Measurements from ENCODE around the gene RNF166. TPM values are rescaled to one million over a fixed set of nuclear protein-coding genes. Genes with fewer than 3 reads are reported as not detected.

The RNF166 gene
- total RNA-seq, 1 experiment from 2014 or later: 26.5 TPM

GRCh38 chr16:88692861-88693260, 13.3 kb downstream of the RNF166 start:
- Histone ChIP-seq H4K20me1 (ENCODE audit: control insufficient read depth, insufficient read depth, insufficient read length) (no peaks in the 10 kb centered on the region), H2BK5ac (ENCODE audit: insufficient read length, low read length) (no peak overlapping the region), H3K4me2 (ENCODE audit: insufficient read depth, insufficient read length, low read length) (no peak overlapping the region), H4K8ac (replicated peaks; ENCODE audit: insufficient read length, low read depth, low read length) (no peak overlapping the region), H3K23me2 (ENCODE audit: insufficient read length, low read depth, low read length, poor library complexity, severe bottlenecking) (no peaks in the 10 kb centered on the region), H4K5ac (ENCODE audit: insufficient read length, low read depth, low read length) (no peak overlapping the region), H2AFZ (ENCODE audit: low read length) (no peak overlapping the region), H2AK5ac (ENCODE audit: insufficient read length, low read length) (no peak overlapping the region), H3K23ac (ENCODE audit: insufficient read length, low read depth, low read length) (no peak overlapping the region), H3K9ac (ENCODE audit: extremely low read depth, insufficient read length, low read length) (no peak overlapping the region), H3K14ac (ENCODE audit: insufficient read depth, low read length) (no peak overlapping the region), H3K4me1 (ENCODE audit: insufficient read depth, low read length) (no peaks in the 10 kb centered on the region), H3K56ac (ENCODE audit: insufficient read length, low read depth, low read length) (no peak overlapping the region), H4K91ac (ENCODE audit: insufficient read length, low read depth, low read length) (no peak overlapping the region), H2BK20ac (ENCODE audit: low read depth, low read length, poor library complexity, severe bottlenecking) (no peak overlapping the region), H2BK15ac (ENCODE audit: low read depth, low read length) (no peak overlapping the region), H2BK120ac (ENCODE audit: low read depth, low read length, poor library complexity, severe bottlenecking) (no peak overlapping the region), H3K79me1 (ENCODE audit: insufficient read depth, low read depth, low read length, poor library complexity, severe bottlenecking) (no peaks in the 10 kb centered on the region), H2BK12ac (ENCODE audit: insufficient read length, low read depth, low read length) (no peak overlapping the region), H3K79me2 (ENCODE audit: insufficient read depth, low read length) (no peaks in the 10 kb centered on the region), H3K18ac (ENCODE audit: insufficient read length, low read depth, low read length) (no peak overlapping the region), H3K9me3 (ENCODE audit: control insufficient read depth, low read depth, low read length) (no peaks in the 10 kb centered on the region), H3T11ph (ENCODE audit: low read length) (no peak overlapping the region), H3K27me3 (ENCODE audit: insufficient read depth, low read length) (no peaks in the 10 kb centered on the region), H3K27ac (ENCODE audit: insufficient read length, low read depth, low read length) (no peak overlapping the region), H3K4ac (ENCODE audit: low read depth, low read length) (no peak overlapping the region)
- TF ChIP-seq, protein P1, sequence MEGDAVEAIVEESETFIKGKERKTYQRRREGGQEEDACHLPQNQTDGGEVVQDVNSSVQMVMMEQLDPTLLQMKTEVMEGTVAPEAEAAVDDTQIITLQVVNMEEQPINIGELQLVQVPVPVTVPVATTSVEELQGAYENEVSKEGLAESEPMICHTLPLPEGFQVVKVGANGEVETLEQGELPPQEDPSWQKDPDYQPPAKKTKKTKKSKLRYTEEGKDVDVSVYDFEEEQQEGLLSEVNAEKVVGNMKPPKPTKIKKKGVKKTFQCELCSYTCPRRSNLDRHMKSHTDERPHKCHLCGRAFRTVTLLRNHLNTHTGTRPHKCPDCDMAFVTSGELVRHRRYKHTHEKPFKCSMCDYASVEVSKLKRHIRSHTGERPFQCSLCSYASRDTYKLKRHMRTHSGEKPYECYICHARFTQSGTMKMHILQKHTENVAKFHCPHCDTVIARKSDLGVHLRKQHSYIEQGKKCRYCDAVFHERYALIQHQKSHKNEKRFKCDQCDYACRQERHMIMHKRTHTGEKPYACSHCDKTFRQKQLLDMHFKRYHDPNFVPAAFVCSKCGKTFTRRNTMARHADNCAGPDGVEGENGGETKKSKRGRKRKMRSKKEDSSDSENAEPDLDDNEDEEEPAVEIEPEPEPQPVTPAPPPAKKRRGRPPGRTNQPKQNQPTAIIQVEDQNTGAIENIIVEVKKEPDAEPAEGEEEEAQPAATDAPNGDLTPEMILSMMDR (conservative IDR thresholded peaks at IDR 0.05): no peak
- Mint-ChIP-seq H3K4me1 (peaks cover 11 to 12% of the 10 kb centered on the region in 2 experiments), H3K4me3 (no peak overlapping the region), H3K27ac (no peak overlapping the region), H3K27me3 (ENCODE audit: low read depth) (peaks cover 23% of the 10 kb centered on the region), H3K36me3 (ENCODE audit: insufficient read depth in 1 of 3, low read depth in 3 of 3) (peaks cover 0 to 10% (median 4%) of the 10 kb centered on the region in 3 experiments; a peak in 4 of 7 replicates), H3K9me3 (no peaks in the 10 kb centered on the region)
- no CpG with 5 or more reads among the region's 10 CpGs for WGBS (ENCODE audit: extremely low coverage, insufficient read length, low lambda C conversion rate)
- DNase-seq: no peak

All from H9 (cell line).